Kidney (tissue), 14 donors: ENCODE results near the gene CSNK2A2. TPM values are rescaled to one million over a fixed set of nuclear protein-coding genes. Genes with fewer than 3 reads are reported as not detected.

Experiments used
- DNase-seq, 5 donors: peaks; one replicate each; pipeline ENCODE4 v3.0.0-alpha.2; 2013 to 2020
- FAIRE-seq: peaks from 2 replicates; lab custom pipeline; 2012; peaks lifted over from hg19 to GRCh38; lab: Jason Lieb, UNC
- H3K27ac ChIP-seq, 2 donors: one replicate each; pipeline ENCODE4 v1.7.0; 2013; ENCODE audit warnings: low read depth in 2 of 2, low read length in 2 of 2, inconsistent platforms in 1 of 2
- H3K27me3 ChIP-seq: one replicate; pipeline ENCODE4 v1.7.1; 2013; ENCODE audit warnings: low read length, inconsistent platforms; ENCODE audit not compliant: control insufficient read depth, insufficient read depth
- H3K36me3 ChIP-seq, 3 donors: one replicate each; pipeline versions ENCODE4 v1.7.0 to v1.7.1; 2013; ENCODE audit warnings: low read length in 3 of 3, control low read depth in 1 of 3, inconsistent platforms in 1 of 3; ENCODE audit not compliant: insufficient read depth in 3 of 3, control insufficient read depth in 2 of 3
- H3K4me1 ChIP-seq, 3 donors: one replicate each; pipeline versions ENCODE4 v1.7.0 to v1.7.1; 2013; ENCODE audit warnings: low read length in 3 of 3, inconsistent platforms in 1 of 3, low read depth in 1 of 3; ENCODE audit not compliant: control insufficient read depth in 2 of 3, insufficient read depth in 2 of 3
- H3K4me3 ChIP-seq, 3 donors: one replicate each; pipeline versions ENCODE4 v1.7.0 to v1.8.1; 2013; ENCODE audit warnings: low read length in 3 of 3, control low read depth in 1 of 3, inconsistent platforms in 1 of 3
- H3K9ac ChIP-seq, 3 donors: one replicate each; pipeline versions ENCODE4 v1.7.0 to v1.7.1; 2013; ENCODE audit warnings: low read length in 3 of 3, control low read depth in 1 of 3, inconsistent platforms in 1 of 3
- H3K9me3 ChIP-seq, 3 donors: one replicate each; pipeline versions ENCODE4 v1.7.0 to v1.7.1; 2013; ENCODE audit warnings: low read length in 3 of 3, control low read depth in 1 of 3, inconsistent platforms in 1 of 3; ENCODE audit not compliant: control insufficient read depth in 2 of 3, insufficient read depth in 1 of 3
- intact Hi-C: fragments of 100-400 bp; cut with DNase I; formaldehyde crosslinking; loops from one replicate; pipeline ENCODE4 v1.11.1; 2022
- polyA plus RNA-seq: library from polyadenylated mRNA; stranded (reverse); fragments of 350-450 nt; fragmentation: Illumina TruSeq; extraction: RNeasy Lipid Tissue Mini Kit (QIAGEN cat#74804); gene quantifications from one replicate; pipeline ENCODE4 v1.2.3, GENCODE V29; 2014; ENCODE audit warnings: low read depth, low replicate concordance; ENCODE audit not compliant: insufficient read depth
- total RNA-seq: library from RNA; stranded (reverse); fragmentation: NEBNext Ultra II Directional; extraction: Animal tissue kit (Norgen Biotek cat#: 25700); gene quantifications from one replicate; pipeline ENCODE4 v1.2.1, GENCODE V29; 2021
- TF ChIP-seq, protein P1 (sequence below): IDR thresholded peaks from 3 replicates; pipeline ENCODE4 v1.5.1; 2012; ENCODE audit warnings: mild to moderate bottlenecking, moderate library complexity, borderline replicate concordance; ENCODE audit not compliant: insufficient read depth; ENCODE audit errors: extremely low read depth
- donor health status: control.
- donor health status: control.
- donor health status: control.
- donor health status: control.
- donor health status: control.
- donor health status: DM: yes; HTN: yes; CAD: no.
- donor health status: Normal renal cell carcinoma (clear cell type).

The CSNK2A2 gene
- total and polyA plus RNA-seq, 2 donors from 2014 or later: 26.7 to 55.3 TPM

DNA sequence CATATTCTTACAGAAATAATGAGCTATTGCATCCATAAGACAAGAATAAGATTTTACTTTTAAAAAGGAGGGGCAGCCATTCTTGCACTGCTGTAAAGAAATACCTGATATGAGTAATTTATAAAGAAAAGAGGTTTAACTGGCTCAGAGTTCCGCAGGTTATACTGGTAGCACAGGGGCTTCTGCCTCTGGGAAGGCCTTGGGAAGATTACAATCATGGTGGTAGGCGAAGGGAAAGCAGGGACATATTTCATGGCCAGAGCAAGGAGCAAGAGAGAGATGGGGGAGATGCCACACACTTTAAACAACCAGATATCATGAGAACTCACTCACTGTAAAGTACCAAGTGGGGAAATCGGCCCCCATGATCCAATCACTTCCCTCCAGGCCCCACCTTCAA is 20.9 kb upstream of the CSNK2A2 start:
- no peak for DNase-seq
- no peaks in the 10 kb centered on the region for H3K4me1 ChIP-seq
- H3K9me3 ChIP-seq: no peaks in the 10 kb centered on the region
- TF ChIP-seq, protein P1, sequence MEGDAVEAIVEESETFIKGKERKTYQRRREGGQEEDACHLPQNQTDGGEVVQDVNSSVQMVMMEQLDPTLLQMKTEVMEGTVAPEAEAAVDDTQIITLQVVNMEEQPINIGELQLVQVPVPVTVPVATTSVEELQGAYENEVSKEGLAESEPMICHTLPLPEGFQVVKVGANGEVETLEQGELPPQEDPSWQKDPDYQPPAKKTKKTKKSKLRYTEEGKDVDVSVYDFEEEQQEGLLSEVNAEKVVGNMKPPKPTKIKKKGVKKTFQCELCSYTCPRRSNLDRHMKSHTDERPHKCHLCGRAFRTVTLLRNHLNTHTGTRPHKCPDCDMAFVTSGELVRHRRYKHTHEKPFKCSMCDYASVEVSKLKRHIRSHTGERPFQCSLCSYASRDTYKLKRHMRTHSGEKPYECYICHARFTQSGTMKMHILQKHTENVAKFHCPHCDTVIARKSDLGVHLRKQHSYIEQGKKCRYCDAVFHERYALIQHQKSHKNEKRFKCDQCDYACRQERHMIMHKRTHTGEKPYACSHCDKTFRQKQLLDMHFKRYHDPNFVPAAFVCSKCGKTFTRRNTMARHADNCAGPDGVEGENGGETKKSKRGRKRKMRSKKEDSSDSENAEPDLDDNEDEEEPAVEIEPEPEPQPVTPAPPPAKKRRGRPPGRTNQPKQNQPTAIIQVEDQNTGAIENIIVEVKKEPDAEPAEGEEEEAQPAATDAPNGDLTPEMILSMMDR: no peak
- intact Hi-C loops: no loop called here
- H3K4me3 ChIP-seq: no peak overlapping the region
- H3K27me3 ChIP-seq: no peaks in the 10 kb centered on the region
- H3K36me3 ChIP-seq: no peaks in the 10 kb centered on the region
- FAIRE-seq: no peak
- H3K9ac ChIP-seq: no peak overlapping the region
- H3K27ac ChIP-seq: no peak overlapping the region

- Histone ChIP-seq H3K4me1 (no peaks in the 10 kb centered on the region), H3K27me3 (no peaks in the 10 kb centered on the region), H3K4me3 (no peak overlapping the region), H3K27ac (no peak overlapping the region), H3K9ac (no peak overlapping the region), H3K36me3 (no peaks in the 10 kb centered on the region), H3K9me3 (no peaks in the 10 kb centered on the region)
- TF ChIP-seq, protein P1: no peak
- FAIRE-seq: no peak
- intact Hi-C loops: no loop called here
- no peak for DNase-seq
Measured at GRCh38 chr16:58217311-58217925, 19.5 kb upstream of the CSNK2A2 start.

GRCh38 chr16:58212824-58213655 is 15.1 kb upstream of the CSNK2A2 start:
- FAIRE-seq (no peak), DNase-seq (no peak)
- TF ChIP-seq, protein P1: no peak
- Histone ChIP-seq H3K36me3 (no peaks in the 10 kb centered on the region), H3K27ac (no peak overlapping the region), H3K4me1 (no peaks in the 10 kb centered on the region), H3K27me3 (no peaks in the 10 kb centered on the region), H3K9me3 (no peaks in the 10 kb centered on the region), H3K4me3 (no peak overlapping the region), H3K9ac (no peak overlapping the region)
- intact Hi-C loops: no loop called here
